ENCODE results near the gene KPNA1. TPM values are rescaled to one million over a fixed set of nuclear protein-coding genes. Genes with fewer than 3 reads are reported as not detected.

Gene KPNA1
- total RNA-seq, 1 experiment from 2014 or later: 104 TPM

- intact Hi-C loops (cut with micrococcal nuclease): no loop called here
- Mint-ChIP-seq H3K36me3 (ENCODE audit: insufficient read depth, unreplicated experiment) (no peaks in the 10 kb centered on the region), H3K4me3 (ENCODE audit: unreplicated experiment) (no peak overlapping the region), H3K27me3 (ENCODE audit: insufficient read depth, unreplicated experiment) (no peaks in the 10 kb centered on the region), H3K4me1 (ENCODE audit: insufficient read depth, unreplicated experiment) (peaks cover 6% of the 10 kb centered on the region), H3K27ac (ENCODE audit: low read depth, unreplicated experiment) (no peak overlapping the region), H3K9me3 (ENCODE audit: unreplicated experiment) (no peaks in the 10 kb centered on the region)
- no peak for DNase-seq (ENCODE audit: unreplicated experiment)
- POLR2A ChIA-PET: no interaction called here
- CTCF ChIA-PET: no interaction called here
- BruUV-seq (replicated peaks): no TSS peak
- TF ChIP-seq CTCF (IDR thresholded peaks at IDR 0.05; ENCODE audit: unreplicated experiment): no peak
Observed at GRCh38 chr3:122387709-122388108, 127.0 kb downstream of the KPNA1 start.

DNA sequence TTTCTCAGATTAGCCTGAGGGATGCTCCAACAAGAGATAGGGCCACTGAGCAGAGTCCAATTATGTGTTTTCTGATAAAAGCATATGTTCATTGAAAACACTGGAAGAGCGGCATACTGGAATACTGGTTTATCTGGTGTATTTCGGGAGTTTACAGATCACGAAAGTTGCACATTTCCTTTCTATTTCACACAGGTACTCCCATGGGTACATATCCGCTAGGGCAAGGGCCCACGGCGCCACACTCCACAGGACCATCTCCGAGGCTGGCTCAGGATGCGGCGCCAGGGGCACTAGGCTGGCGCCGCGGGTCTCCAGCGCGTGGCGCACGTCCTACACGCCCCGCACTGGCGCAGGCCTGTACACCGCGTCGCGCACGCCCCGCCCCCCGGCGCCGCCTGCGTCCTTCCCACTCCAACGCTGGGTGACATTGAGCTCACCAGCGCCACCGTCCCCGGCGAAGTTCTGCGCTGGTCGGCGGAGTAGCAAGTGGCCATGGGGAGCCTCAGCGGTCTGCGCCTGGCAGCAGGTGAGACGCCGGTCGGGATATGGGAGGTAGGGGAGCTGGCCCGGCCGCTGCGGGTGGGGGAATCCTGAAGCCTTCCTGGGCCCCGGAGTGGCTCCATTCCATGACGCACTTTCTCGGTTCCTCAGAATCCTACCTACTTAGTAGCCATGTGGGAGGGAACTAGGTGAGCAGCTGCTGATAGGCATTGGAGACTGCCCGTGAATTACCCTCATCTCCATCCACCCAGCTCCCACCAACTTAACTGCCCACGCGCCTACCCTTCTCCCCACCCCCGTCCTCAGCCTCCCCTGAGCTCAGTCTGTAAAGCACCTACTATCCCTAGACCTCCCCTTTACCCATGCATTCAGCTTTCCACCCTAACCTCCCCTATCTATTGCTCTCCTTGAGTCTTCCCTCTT is 130.7 kb downstream of the KPNA1 start, which contains the start of gene FAM162A:
FAM162A (plus strand) TSS at position 412 of the 927 bp plus-strand sequence; CDS start at position 496, 84 bp downstream.
- Mint-ChIP-seq H3K4me3 (ENCODE audit: unreplicated experiment) (peak within 1 kb of the TSS; percentile 98), H3K36me3 (ENCODE audit: insufficient read depth, unreplicated experiment) (no peaks in the 10 kb centered on the region), H3K9me3 (ENCODE audit: unreplicated experiment) (no peaks in the 10 kb centered on the region), H3K4me1 (ENCODE audit: insufficient read depth, unreplicated experiment) (peaks cover 22% of the 10 kb centered on the region), H3K27ac (ENCODE audit: low read depth, unreplicated experiment) (peak within 1 kb of the TSS; percentile 97), H3K27me3 (ENCODE audit: insufficient read depth, unreplicated experiment) (no peaks in the 10 kb centered on the region)
- peak; percentile 22 for TF ChIP-seq CTCF (IDR thresholded peaks at IDR 0.05; ENCODE audit: unreplicated experiment)
- ChIA-PET CTCF (interaction anchor here (0.6 to 2.7 kb wide), 20 partner anchors 10 to 991 kb away, joined by 3 to 36 read pairs (median 5); partner anchors contain the start of genes CSTA, DTX3L, PARP9 and WDR5B), POLR2A (interaction anchor here (0.6 to 4.9 kb wide), 54 partner anchors 9 to 838 kb away, joined by 3 to 91 read pairs (median 4); partner anchors contain the start of genes CSTA, HSPBAP1, KPNA1 and PARP14)
- intact Hi-C loops (cut with micrococcal nuclease): loop anchor here (2.0 kb wide), 1 partner anchor 77 kb away; no protein-coding TSS in a partner anchor
- peak; percentile 93 for DNase-seq (ENCODE audit: unreplicated experiment)
- BruUV-seq (replicated peaks): TSS peak; percentile 52

- CTCF ChIA-PET: interaction anchor here (0.6 to 2.7 kb wide), 11 partner anchors 10 to 84 kb away, joined by 3 to 23 read pairs (median 4); no protein-coding TSS in a partner anchor
Observed at GRCh38 chr3:122382888-122383666, 131.7 kb downstream of the KPNA1 start, which contains the start of gene MIX23. Gene MIX23, minus strand, starts transcription at chr3:122383231. Its CDS starts 7 bp downstream, at chr3:122383224.

More at GRCh38 chr3:122382888-122383666, 131.7 kb downstream of the KPNA1 start, which contains the start of gene MIX23:
- H3K36me3 Mint-ChIP-seq (ENCODE audit: insufficient read depth, unreplicated experiment): no peaks in the 10 kb centered on the region
- DNase-seq (ENCODE audit: unreplicated experiment): peak; percentile 90
- POLR2A ChIA-PET: interaction anchor here (0.7 to 4.9 kb wide), 31 partner anchors 10 to 838 kb away, joined by 3 to 91 read pairs (median 6); partner anchors contain the start of genes CSTA, EAF2, HSPBAP1 and KPNA1
- intact Hi-C loops (cut with micrococcal nuclease): no loop called here
- peak within 1 kb of the TSS; percentile 98 for H3K4me3 Mint-ChIP-seq (ENCODE audit: unreplicated experiment)
- no TSS peak for BruUV-seq (replicated peaks)
- H3K27me3 Mint-ChIP-seq (ENCODE audit: insufficient read depth, unreplicated experiment): no peaks in the 10 kb centered on the region
- no peak for TF ChIP-seq CTCF (IDR thresholded peaks at IDR 0.05; ENCODE audit: unreplicated experiment)
- peaks cover 22% of the 10 kb centered on the region for H3K4me1 Mint-ChIP-seq (ENCODE audit: insufficient read depth, unreplicated experiment)
- no peaks in the 10 kb centered on the region for H3K9me3 Mint-ChIP-seq (ENCODE audit: unreplicated experiment)
- H3K27ac Mint-ChIP-seq (ENCODE audit: low read depth, unreplicated experiment): peak within 1 kb of the TSS; percentile 97

Measured in MCF 10A (cell line).